Measurements from ENCODE around the gene ZMYM5.

- TF ChIP-seq NR2C2 (CRISPR knock-in tag; IDR thresholded peaks at IDR 0.05) = no peak
- TF ChIP-seq NR2C2 (tag; IDR thresholded peaks at IDR 0.05) = no peak
- no peak for TF ChIP-seq MEIS2 (IDR thresholded peaks at IDR 0.05; ENCODE audit: partially characterized antibody)
- no peak for TF ChIP-seq TOE1 (IDR thresholded peaks at IDR 0.05; ENCODE audit: borderline replicate concordance)
- no peak for TF ChIP-seq TOE1 (CRISPR knock-in tag; IDR thresholded peaks at IDR 0.05; ENCODE audit: borderline replicate concordance, low read depth)
- TF ChIP-seq CBX8 (IDR thresholded peaks at IDR 0.05; ENCODE audit: borderline replicate concordance, extremely low read depth, low read depth, low read length, poor library complexity, severe bottlenecking) = no peak
- TF ChIP-seq, protein P1, sequence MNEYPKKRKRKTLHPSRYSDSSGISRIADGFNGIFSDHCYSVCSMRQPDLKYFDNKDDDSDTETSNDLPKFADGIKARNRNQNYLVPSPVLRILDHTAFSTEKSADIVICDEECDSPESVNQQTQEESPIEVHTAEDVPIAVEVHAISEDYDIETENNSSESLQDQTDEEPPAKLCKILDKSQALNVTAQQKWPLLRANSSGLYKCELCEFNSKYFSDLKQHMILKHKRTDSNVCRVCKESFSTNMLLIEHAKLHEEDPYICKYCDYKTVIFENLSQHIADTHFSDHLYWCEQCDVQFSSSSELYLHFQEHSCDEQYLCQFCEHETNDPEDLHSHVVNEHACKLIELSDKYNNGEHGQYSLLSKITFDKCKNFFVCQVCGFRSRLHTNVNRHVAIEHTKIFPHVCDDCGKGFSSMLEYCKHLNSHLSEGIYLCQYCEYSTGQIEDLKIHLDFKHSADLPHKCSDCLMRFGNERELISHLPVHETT (CRISPR knock-in tag; conservative IDR thresholded peaks at IDR 0.05 in 1 of 2, IDR thresholded peaks at IDR 0.05 in 1 of 2) = no peak
- no peak for TF ChIP-seq XRCC4 (IDR thresholded peaks at IDR 0.05; ENCODE audit: extremely low read depth, insufficient read depth, insufficient read length)
Measured at GRCh38 chr13:19781526-19781925, 81.9 kb downstream of the ZMYM5 start.
